GM12891 (cell line): ENCODE results near the gene DUSP12.

ENCODE experiments used
- DNase-seq: peaks from one replicate; pipeline ENCODE4 v3.0.0; 2011; ENCODE audit warnings: low spot score; ENCODE audit not compliant: insufficient read length
- FAIRE-seq: peaks from 2 replicates; lab custom pipeline; 2011; peaks lifted over from hg19 to GRCh38; lab: Jason Lieb, UNC
- PAX5 ChIP-seq: IDR thresholded peaks from 2 replicates; pipeline ENCODE4 v1.6.1; 2011; ENCODE audit warnings: low read length, moderate library complexity, mild to moderate bottlenecking; ENCODE audit not compliant: insufficient read depth, severe bottlenecking
- POLR2A ChIP-seq: IDR thresholded peaks from 2 replicates; pipeline ENCODE4 v1.6.1; 2011; ENCODE audit warnings: low read depth, low read length, control low read depth
- POLR2AphosphoS5 ChIP-seq: IDR thresholded peaks from 2 replicates; pipeline ENCODE4 v1.6.1; 2011; ENCODE audit warnings: low read depth, low read length, control low read depth
- POU2F2 ChIP-seq: IDR thresholded peaks from 2 replicates; pipeline ENCODE4 v1.6.1; 2011; ENCODE audit warnings: low read depth, mild to moderate bottlenecking, control low read depth, low read length, moderate library complexity
- SPI1 ChIP-seq: IDR thresholded peaks from 2 replicates; pipeline ENCODE4 v1.6.1; 2011; ENCODE audit warnings: low read depth, low read length, control low read depth
- TAF1 ChIP-seq: IDR thresholded peaks from 2 replicates; pipeline ENCODE4 v1.6.1; 2011; ENCODE audit warnings: low read depth, low read length, control low read depth

The DUSP12 gene

GRCh38 chr1:161770250-161770649 is 20.7 kb downstream of the DUSP12 start:
- DNase-seq (no peak), FAIRE-seq (no peak)
- TF ChIP-seq PAX5 (no peak), SPI1 (no peak), TAF1 (no peak), POLR2AphosphoS5 (no peak), POLR2A (no peak), POU2F2 (no peak)

GRCh38 chr1:161771161-161771560 is 21.6 kb downstream of the DUSP12 start:
- DNase-seq (no peak), FAIRE-seq (no peak)
- TF ChIP-seq SPI1 (no peak), TAF1 (no peak), PAX5 (no peak), POU2F2 (no peak), POLR2AphosphoS5 (no peak), POLR2A (no peak)

GRCh38 chr1:161771973-161772372 is 22.4 kb downstream of the DUSP12 start:
- DNase-seq = no peak
- no peak for TF ChIP-seq POLR2A
- TF ChIP-seq SPI1 = no peak
- TF ChIP-seq POLR2AphosphoS5 = no peak
- no peak for TF ChIP-seq TAF1
- TF ChIP-seq PAX5 = no peak
- no peak for TF ChIP-seq POU2F2
- peak; percentile 65 for FAIRE-seq

- DNase-seq = no peak
- TF ChIP-seq POLR2AphosphoS5 (no peak), TAF1 (0 out of 2 replicates have a peak, but pooled peaks have one; percentile 17), PAX5 (no peak), POU2F2 (no peak)
- peak; percentile 23 for FAIRE-seq
Observed at GRCh38 chr1:161772397-161772796, 22.8 kb downstream of the DUSP12 start.

GRCh38 chr1:161773791-161774190 is 24.2 kb downstream of the DUSP12 start:
- FAIRE-seq (no peak), DNase-seq (no peak)
- TF ChIP-seq PAX5 (no peak), TAF1 (no peak), POU2F2 (no peak), SPI1 (no peak), POLR2A (no peak), POLR2AphosphoS5 (no peak)

- TF ChIP-seq TAF1 (no peak), POLR2AphosphoS5 (no peak), POU2F2 (no peak), POLR2A (no peak), PAX5 (no peak), SPI1 (no peak)
- FAIRE-seq = peak; percentile 47
- DNase-seq = no peak
Observed at GRCh38 chr1:161777261-161777660, 27.7 kb downstream of the DUSP12 start.

DNA sequence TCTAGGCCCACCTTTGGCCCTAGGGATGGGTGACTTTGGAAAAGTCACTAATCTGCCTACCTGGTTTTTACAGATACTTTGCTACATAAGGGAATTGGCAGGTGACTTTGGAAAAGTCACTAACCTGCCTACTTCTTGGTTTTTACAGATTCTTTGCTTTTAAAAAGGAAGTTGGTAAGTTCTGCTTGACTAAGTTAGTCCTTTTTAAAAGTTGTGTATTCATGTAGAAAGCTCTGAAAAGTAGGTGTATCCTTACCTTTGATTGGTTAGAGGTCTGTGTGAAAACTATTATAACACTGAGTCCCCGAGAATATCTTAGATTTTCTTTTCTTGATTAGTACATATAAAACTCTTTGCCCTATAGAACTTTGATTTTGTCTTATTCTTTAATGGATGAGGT is 28.9 kb downstream of the DUSP12 start:
- no peak for DNase-seq
- TF ChIP-seq SPI1 (no peak), PAX5 (peak; percentile 28)
- no peak for FAIRE-seq

- FAIRE-seq = peak; percentile 20
- no peak for TF ChIP-seq POU2F2
- no peak for TF ChIP-seq POLR2AphosphoS5
- TF ChIP-seq TAF1 = no peak
- TF ChIP-seq SPI1 = no peak
- no peak for TF ChIP-seq POLR2A
- TF ChIP-seq PAX5 = no peak
Observed at GRCh38 chr1:161779393-161779792, 29.8 kb downstream of the DUSP12 start.

DNA sequence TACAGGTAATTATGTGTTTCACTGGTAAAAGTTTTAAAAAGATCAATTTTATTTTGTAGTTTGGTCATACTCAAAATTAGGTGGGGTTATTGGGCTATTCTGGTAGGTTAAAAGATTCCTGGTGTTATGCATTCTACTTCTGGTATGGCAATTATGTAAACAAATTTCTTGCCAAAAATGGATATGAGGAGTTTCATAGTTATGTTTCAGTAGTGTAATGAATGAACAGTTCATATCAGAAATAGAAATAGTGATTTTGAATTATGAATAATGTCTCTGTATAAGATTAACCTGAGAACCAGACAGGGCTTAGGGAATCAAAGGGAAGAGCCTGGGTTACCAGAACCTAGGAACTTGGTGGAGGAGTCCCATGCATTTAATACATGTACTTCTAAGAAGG is 32.4 kb downstream of the DUSP12 start:
- FAIRE-seq = peak; percentile 63
- DNase-seq = no peak
- TF ChIP-seq PAX5 (no peak), POLR2AphosphoS5 (no peak), SPI1 (no peak), POU2F2 (no peak), POLR2A (no peak), TAF1 (no peak)

More at GRCh38 chr1:161779393-161779792, 29.8 kb downstream of the DUSP12 start:
- no peak for DNase-seq

- TF ChIP-seq POLR2AphosphoS5 = no peak
- no peak for TF ChIP-seq POU2F2
- DNase-seq (no peak), FAIRE-seq (no peak)
Observed at GRCh38 chr1:161782886-161783285, 33.3 kb downstream of the DUSP12 start.

DNA sequence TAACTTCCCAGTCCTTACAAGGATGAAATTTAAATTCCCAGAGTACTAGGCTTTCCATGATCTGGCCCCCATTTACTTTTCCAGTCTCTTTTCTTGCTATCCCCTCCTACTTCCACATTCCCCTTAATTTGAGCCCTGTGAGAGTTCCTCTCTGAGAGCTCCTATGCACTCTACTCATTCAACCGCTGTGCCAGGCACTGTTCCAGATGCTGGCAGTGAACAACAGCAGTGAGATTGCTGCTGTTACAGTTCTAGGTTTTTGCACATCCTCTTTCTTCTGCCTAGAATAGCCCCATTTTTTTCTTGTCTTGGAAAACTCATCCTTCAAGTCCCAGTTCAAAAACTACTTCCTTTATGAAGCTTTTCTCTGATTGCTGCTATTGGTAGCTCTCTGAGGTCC is 35.4 kb downstream of the DUSP12 start:
- FAIRE-seq = no peak
- DNase-seq = no peak
- TF ChIP-seq POLR2A (no peak), POLR2AphosphoS5 (no peak), SPI1 (no peak), PAX5 (no peak), POU2F2 (no peak), TAF1 (no peak)
